K562 (cell line): Measurements from ENCODE around the gene EEFSEC. TPM values are rescaled to one million over a fixed set of nuclear protein-coding genes. Genes with fewer than 3 reads are reported as not detected.

Experiments
- ATAC-seq: fragments of 200-7000 bp; cut with Tn5 transposase; 3 replicates; pipeline ENCODE4 v1.9.1; 2020; ENCODE audit warnings: moderate library complexity
- BruUV-seq: library from RNA; stranded (reverse); fragments of 400-500 nt; replicated peaks from 2 replicates; lab custom pipeline; 2021; lab: Mats Ljungman, UMichigan
- CTCF ChIA-PET: fragments of 300-600 bp; formaldehyde crosslinking; extraction: SDS; loops from one replicate; lab custom pipeline; 2021; ENCODE audit warnings: low intra/inter-chr PET ratio; lab: Yijun Ruan, JAX
- POLR2A ChIA-PET: fragments of 300-600, 350-650 bp; sonication (Branson Sonifier 250); formaldehyde crosslinking; extraction: SDS; loops from one replicate; lab custom pipeline; 2021; ENCODE audit warnings: antibody characterized with exemption, inconsistent platforms; lab: Yijun Ruan, JAX
- DNase-seq, 4 experiments: peaks; one replicate each; pipeline versions ENCODE4 v3.0.0 to v3.0.0-alpha.2; 2011 to 2018; ENCODE audit warnings: low spot score in 3 of 4, mixed read lengths in 3 of 4; ENCODE audit errors: extremely low read depth in 1 of 4
- FAIRE-seq: peaks from 2 replicates; lab custom pipeline; 2011; peaks lifted over from hg19 to GRCh38; lab: Jason Lieb, UNC
- H2AFZ ChIP-seq: 2 replicates; pipeline ENCODE4 v1.6.0; 2011; ENCODE audit warnings: low read depth, low read length, control low read depth, inconsistent platforms
- H3K27ac ChIP-seq: fragments of 200-600 bp; 3 replicates; pipeline ENCODE4 v1.8.0; 2011; ENCODE audit warnings: low read depth, mild to moderate bottlenecking, control low read depth, inconsistent platforms, low read length, moderate library complexity, mixed read lengths; ENCODE audit errors: extremely low read depth
- H3K27me3 ChIP-seq, 2 experiments: fragments of 300-600 bp in 1 of 2; 2 replicates in 1 of 2; 3 replicates in 1 of 2; pipeline versions ENCODE4 v1.6.0 to v1.8.0; 2011; ENCODE audit warnings: inconsistent platforms in 2 of 2, low read length in 2 of 2, mild to moderate bottlenecking in 1 of 2, mixed read lengths in 1 of 2, moderate library complexity in 1 of 2; ENCODE audit not compliant: control insufficient read depth in 2 of 2, insufficient read depth in 2 of 2
- H3K36me3 ChIP-seq: fragments of 300-600 bp; 3 replicates; pipeline ENCODE4 v1.8.0; 2011; ENCODE audit warnings: mild to moderate bottlenecking, low read length, inconsistent platforms; ENCODE audit not compliant: control insufficient read depth, insufficient read depth
- H3K4me1 ChIP-seq, 2 experiments: fragments of 200-600 bp in 1 of 2; replicated peaks in 1 of 2; 2 replicates in 1 of 2; 3 replicates in 1 of 2; pipeline versions ENCODE4 v1.5.1 to v1.8.0; 2011; ENCODE audit warnings: inconsistent platforms in 2 of 2, low read length in 2 of 2, mild to moderate bottlenecking in 1 of 2, mixed read lengths in 1 of 2, moderate library complexity in 1 of 2; ENCODE audit not compliant: control insufficient read depth in 2 of 2, insufficient read depth in 2 of 2
- H3K4me2 ChIP-seq: 2 replicates; pipeline ENCODE4 v1.6.1; 2011; ENCODE audit warnings: low read length, control low read depth, inconsistent platforms, mixed read lengths; ENCODE audit not compliant: insufficient read depth
- H3K4me3 ChIP-seq: fragments of 200-600 bp; sonication (generic), shearing (Covaris generic); 2 replicates; pipeline ENCODE4 v1.5.1; 2016; ENCODE audit warnings: control low read depth, inconsistent platforms
- H3K79me2 ChIP-seq: fragments of 200-600 bp; 3 replicates; pipeline ENCODE4 v1.8.0; 2011; ENCODE audit warnings: low read length, inconsistent platforms; ENCODE audit not compliant: control insufficient read depth, insufficient read depth
- H3K9ac ChIP-seq, 2 experiments: 2 replicates each; pipeline versions ENCODE4 v1.6.0 to v1.6.1; 2011; ENCODE audit warnings: low read depth in 2 of 2, low read length in 2 of 2, control low read depth in 1 of 2, inconsistent platforms in 1 of 2, mild to moderate bottlenecking in 1 of 2, mixed read lengths in 1 of 2; ENCODE audit not compliant: insufficient read depth in 1 of 2
- H3K9me1 ChIP-seq: one replicate; pipeline ENCODE4 v1.6.0; 2011; ENCODE audit warnings: inconsistent platforms, mild to moderate bottlenecking, low read length, moderate library complexity; ENCODE audit not compliant: control insufficient read depth, insufficient read depth
- H3K9me3 ChIP-seq: replicated peaks from 2 replicates; pipeline ENCODE4 v1.5.1; 2011; ENCODE audit warnings: low read depth, low read length, inconsistent platforms; ENCODE audit not compliant: control insufficient read depth, insufficient read depth
- H4K20me1 ChIP-seq: replicated peaks from 2 replicates; pipeline ENCODE4 v1.6.1; 2011; ENCODE audit warnings: low read length, inconsistent platforms, mixed read lengths; ENCODE audit not compliant: control insufficient read depth, insufficient read depth
- CEBPG ChIP-seq, 3 experiments: fragments of 200-800 bp in 1 of 3; sonication (Bioruptor generic) in 1 of 3; sonication (generic) in 1 of 3; formaldehyde crosslinking in 1 of 3; IDR thresholded peaks in 2 of 3; conservative IDR thresholded peaks in 1 of 3; 2 replicates each; pipeline versions ENCODE4 v1.6.1 to v1.8.0; 2016 to 2022; ENCODE audit warnings: missing compliant biosample characterization in 2 of 3, missing genetic modification characterization in 2 of 3, mild to moderate bottlenecking in 1 of 3, missing genetic modification reagents in 1 of 3
- FOXM1 ChIP-seq, 2 experiments: fragments of 450-650 bp in 1 of 2; sonication (generic) in 1 of 2; formaldehyde crosslinking in 1 of 2; IDR thresholded peaks; 2 replicates each; pipeline versions ENCODE4 v1.6.1 to v1.9.0; 2017 to 2022; ENCODE audit warnings: low read depth in 2 of 2, mild to moderate bottlenecking in 2 of 2, missing genetic modification reagents in 1 of 2, moderate library complexity in 1 of 2
- GTF2B ChIP-seq: IDR thresholded peaks from 2 replicates; pipeline ENCODE4 v1.6.1; 2011; ENCODE audit not compliant: insufficient read length; ENCODE audit errors: extremely low read depth
- SRSF1 ChIP-seq: fragments of 200-400 bp; formaldehyde crosslinking; IDR thresholded peaks from 2 replicates; pipeline ENCODE4 v1.6.1; 2017; ENCODE audit warnings: mild to moderate bottlenecking, low read depth, low read length, moderate library complexity
- STAT5A ChIP-seq: IDR thresholded peaks from 2 replicates; pipeline ENCODE4 v1.6.1; 2012; ENCODE audit warnings: low read length, inconsistent platforms, borderline replicate concordance
- TEAD1 ChIP-seq, 2 experiments: fragments of 450-650 bp in 1 of 2; sonication (generic) in 1 of 2; formaldehyde crosslinking; IDR thresholded peaks; 2 replicates each; pipeline versions ENCODE4 v1.4.0 to v1.8.0; 2020 to 2022; ENCODE audit warnings: mild to moderate bottlenecking in 2 of 2, missing genetic modification reagents in 1 of 2
- ZEB2 ChIP-seq: fragments of 450-650 bp; IDR thresholded peaks from 2 replicates; pipeline ENCODE4 v1.6.1; 2016
- ZNF197 ChIP-seq: fragments of 200-800 bp; sonication (Bioruptor generic); IDR thresholded peaks from 2 replicates; pipeline ENCODE4 v1.6.1; 2016; ENCODE audit warnings: low read depth, missing genetic modification characterization, missing compliant biosample characterization
- WGBS: fragments of 100-300 bp; shearing (Covaris generic); methylation state at CpG from one replicate; pipeline ENCODE4 v1.1.6; 2016; ENCODE audit warnings: low coverage, mixed read lengths; ENCODE audit not compliant: insufficient coverage; ENCODE audit errors: missing lambda C conversion rate; 5-methylcytosine and 5-hydroxymethylcytosine counted together
- in situ Hi-C: fragments of 300-500 bp; cut with MboI; formaldehyde crosslinking; loops from 4 replicates; pipeline ENCODE4 v1.15.0; 2018; ENCODE audit warnings: inconsistent platforms, mixed read lengths
- intact Hi-C: fragments of 100-400 bp; cut with micrococcal nuclease; formaldehyde crosslinking; loops from 2 replicates; pipeline ENCODE4 v1.14.2; 2022
- polyA plus RNA-seq, 8 experiments: library from polyadenylated mRNA; depleted of rRNA in 4 of 8; stranded (reverse) in 5 of 8; unstranded in 3 of 8; fragments of >200 nt; fragmentation: Nextera tagmentation in 2 of 8; fragmentation: Illumina TruSeq in 1 of 8; extraction: Ambion mirVana in 2 of 8; extraction: Trizol in 1 of 8; gene quantifications; 2 replicates each; pipeline versions ENCODE4 v1.2.1 to v1.2.3, GENCODE V29; 2011 to 2014; ENCODE audit warnings: inconsistent platforms in 1 of 8, missing spikeins in 1 of 8
- total RNA-seq, 7 experiments: library from RNA; depleted of rRNA in 6 of 7; stranded (reverse); fragments of >200 nt in 6 of 7; fragmentation: Illumina TruSeq in 2 of 7; extraction: Trizol in 2 of 7; gene quantifications; 2 replicates each; pipeline versions ENCODE4 v1.2.1 to v1.2.3, GENCODE V29; 2011 to 2021; ENCODE audit warnings: low replicate concordance in 1 of 7
- TF ChIP-seq, protein P1 (sequence below): fragments of 250-450 bp; sonication (Bioruptor Pico); IDR thresholded peaks from 2 replicates; pipeline ENCODE4 v1.8.0; 2021; ENCODE audit warnings: mild to moderate bottlenecking, moderate library complexity

EEFSEC gene
- total and polyA plus RNA-seq, 9 of the 15 experiments (the other 6 are each of a cell fraction or from before 2014, with no cell fraction given): 0.35 to 11.8 (median 7.7) TPM

GRCh38 chr3:128256131-128256530 is 102.8 kb downstream of the EEFSEC start:
- H3K36me3 ChIP-seq: no peaks in the 10 kb centered on the region
- CTCF ChIA-PET: no interaction called here
- no peak overlapping the region for H2AFZ ChIP-seq
- no peaks in the 10 kb centered on the region for H4K20me1 ChIP-seq
- H3K9me3 ChIP-seq: peaks cover 2% of the 10 kb centered on the region; the same call in 1 of the 2 replicates
- no peaks in the 10 kb centered on the region for H3K79me2 ChIP-seq
- 64% methylated on average over 2 of the region's 2 CpGs for WGBS
- TF ChIP-seq, protein P1, sequence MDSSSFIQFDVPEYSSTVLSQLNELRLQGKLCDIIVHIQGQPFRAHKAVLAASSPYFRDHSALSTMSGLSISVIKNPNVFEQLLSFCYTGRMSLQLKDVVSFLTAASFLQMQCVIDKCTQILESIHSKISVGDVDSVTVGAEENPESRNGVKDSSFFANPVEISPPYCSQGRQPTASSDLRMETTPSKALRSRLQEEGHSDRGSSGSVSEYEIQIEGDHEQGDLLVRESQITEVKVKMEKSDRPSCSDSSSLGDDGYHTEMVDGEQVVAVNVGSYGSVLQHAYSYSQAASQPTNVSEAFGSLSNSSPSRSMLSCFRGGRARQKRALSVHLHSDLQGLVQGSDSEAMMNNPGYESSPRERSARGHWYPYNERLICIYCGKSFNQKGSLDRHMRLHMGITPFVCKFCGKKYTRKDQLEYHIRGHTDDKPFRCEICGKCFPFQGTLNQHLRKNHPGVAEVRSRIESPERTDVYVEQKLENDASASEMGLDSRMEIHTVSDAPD (CRISPR knock-in tag): no peak
- TF ChIP-seq CEBPG (CRISPR knock-in tag; IDR thresholded peaks at IDR 0.05) (no peak), CEBPG (tag; conservative IDR thresholded peaks at IDR 0.05 in 1 of 2, IDR thresholded peaks at IDR 0.05 in 1 of 2) (no peak), ZNF197 (CRISPR knock-in tag) (no peak), FOXM1 (IDR thresholded peaks at IDR 0.05; ENCODE audit: low read depth) (no peak), FOXM1 (CRISPR knock-in tag; IDR thresholded peaks at IDR 0.05; ENCODE audit: low read depth) (no peak), TEAD1 (CRISPR knock-in tag; IDR thresholded peaks at IDR 0.05) (no peak), GTF2B (no peak), ZEB2 (no peak), SRSF1 (no peak), STAT5A (no peak)
- TF ChIP-seq, all 486 proteins: peak for 0
- H3K27ac ChIP-seq: no peak overlapping the region
- no peaks in the 10 kb centered on the region for H3K9me1 ChIP-seq
- no TSS peak for BruUV-seq
- no peak for ATAC-seq
- H3K4me1 ChIP-seq: no peaks in the 10 kb centered on the region; a peak in 1 of 5 replicates
- H3K27me3 ChIP-seq: no peaks in the 10 kb centered on the region
- no peak overlapping the region for H3K4me3 ChIP-seq
- no peak for DNase-seq
- H3K4me2 ChIP-seq: no peak overlapping the region
- no peak for FAIRE-seq
- intact Hi-C loops (no loop called here), in situ Hi-C loops (no loop called here)
- H3K9ac ChIP-seq: no peak overlapping the region
- POLR2A ChIA-PET: interaction anchor here (0.9 kb wide), 1 partner anchor 10 kb away, joined by 3 read pairs; no protein-coding TSS in a partner anchor
